BE2C (cell line): ENCODE data around the gene MAGI2.

Experiments
- DNase-seq: peaks from one replicate; pipeline ENCODE4 v3.0.0-alpha.2; 2020
- H3K27me3 ChIP-seq: fragments of 250-450 bp; sonication (Bioruptor Pico); 2 replicates; pipeline ENCODE4 v1.5.1; 2020; ENCODE audit warnings: mild to moderate bottlenecking
- H3K36me3 ChIP-seq: fragments of 250-450 bp; sonication (Bioruptor Pico); 2 replicates; pipeline ENCODE4 v1.5.1; 2020; ENCODE audit warnings: mild to moderate bottlenecking
- H3K4me1 ChIP-seq: fragments of 250-450 bp; sonication (Bioruptor Pico); 2 replicates; pipeline ENCODE4 v1.5.1; 2020
- H3K4me3 ChIP-seq: 2 replicates; pipeline ENCODE4 v1.5.1; 2011; ENCODE audit warnings: low read depth, low read length
- H3K9me3 ChIP-seq: fragments of 250-450 bp; sonication (Bioruptor Pico); 2 replicates; pipeline ENCODE4 v1.5.1; 2020
- TF ChIP-seq, protein P1 (sequence below): IDR thresholded peaks from 2 replicates; pipeline ENCODE4 v1.5.1; 2012; ENCODE audit warnings: mild to moderate bottlenecking, low read depth, low read length

MAGI2 gene

DNA sequence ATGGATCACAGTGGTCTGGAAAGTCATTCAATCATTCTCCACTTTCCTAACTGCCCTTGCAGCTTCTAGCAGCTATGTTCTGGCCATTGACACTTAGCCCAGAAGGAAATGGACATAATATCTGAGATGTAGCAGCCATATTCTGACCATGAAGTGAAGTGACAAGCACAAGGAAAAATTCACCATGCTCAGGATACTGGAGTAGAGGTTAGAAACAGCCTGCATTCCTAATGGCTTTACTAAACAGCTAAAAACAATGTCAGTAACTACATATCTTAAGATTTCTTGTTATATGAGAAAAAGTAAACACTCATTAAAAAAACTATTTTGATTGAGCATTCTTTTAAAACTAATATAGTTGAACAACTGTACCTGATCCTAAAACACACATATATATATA lies 443.8 kb downstream of the MAGI2 start:
- H3K9me3 ChIP-seq = no peaks in the 10 kb centered on the region
- TF ChIP-seq, protein P1, sequence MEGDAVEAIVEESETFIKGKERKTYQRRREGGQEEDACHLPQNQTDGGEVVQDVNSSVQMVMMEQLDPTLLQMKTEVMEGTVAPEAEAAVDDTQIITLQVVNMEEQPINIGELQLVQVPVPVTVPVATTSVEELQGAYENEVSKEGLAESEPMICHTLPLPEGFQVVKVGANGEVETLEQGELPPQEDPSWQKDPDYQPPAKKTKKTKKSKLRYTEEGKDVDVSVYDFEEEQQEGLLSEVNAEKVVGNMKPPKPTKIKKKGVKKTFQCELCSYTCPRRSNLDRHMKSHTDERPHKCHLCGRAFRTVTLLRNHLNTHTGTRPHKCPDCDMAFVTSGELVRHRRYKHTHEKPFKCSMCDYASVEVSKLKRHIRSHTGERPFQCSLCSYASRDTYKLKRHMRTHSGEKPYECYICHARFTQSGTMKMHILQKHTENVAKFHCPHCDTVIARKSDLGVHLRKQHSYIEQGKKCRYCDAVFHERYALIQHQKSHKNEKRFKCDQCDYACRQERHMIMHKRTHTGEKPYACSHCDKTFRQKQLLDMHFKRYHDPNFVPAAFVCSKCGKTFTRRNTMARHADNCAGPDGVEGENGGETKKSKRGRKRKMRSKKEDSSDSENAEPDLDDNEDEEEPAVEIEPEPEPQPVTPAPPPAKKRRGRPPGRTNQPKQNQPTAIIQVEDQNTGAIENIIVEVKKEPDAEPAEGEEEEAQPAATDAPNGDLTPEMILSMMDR = no peak
- DNase-seq = no peak
- H3K4me3 ChIP-seq = no peak overlapping the region
- no peaks in the 10 kb centered on the region for H3K27me3 ChIP-seq
- no peaks in the 10 kb centered on the region for H3K36me3 ChIP-seq
- H3K4me1 ChIP-seq = no peaks in the 10 kb centered on the region

DNA sequence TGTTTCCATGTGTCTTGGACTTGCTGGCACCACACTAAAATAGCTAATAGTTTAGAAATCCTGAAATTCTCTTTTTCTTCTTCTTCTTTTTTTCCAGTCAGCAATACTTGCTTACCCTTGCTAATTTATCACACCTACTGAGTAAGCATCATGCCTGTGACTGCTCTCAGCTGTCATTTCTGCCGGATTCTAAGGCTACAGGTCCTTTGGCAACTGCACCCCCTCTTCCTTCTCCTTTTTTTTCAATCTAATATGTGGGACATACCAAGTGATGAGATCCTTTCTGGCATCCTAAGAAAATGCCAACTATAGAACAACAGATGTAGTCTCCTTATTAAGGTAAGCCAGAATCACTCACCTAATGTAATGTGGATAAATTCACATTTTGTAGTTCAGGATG lies 444.7 kb downstream of the MAGI2 start:
- Histone ChIP-seq H3K4me1 (no peaks in the 10 kb centered on the region), H3K4me3 (no peak overlapping the region), H3K9me3 (no peaks in the 10 kb centered on the region), H3K36me3 (no peaks in the 10 kb centered on the region), H3K27me3 (no peaks in the 10 kb centered on the region)
- TF ChIP-seq, protein P1 = no peak
- DNase-seq = no peak

DNA sequence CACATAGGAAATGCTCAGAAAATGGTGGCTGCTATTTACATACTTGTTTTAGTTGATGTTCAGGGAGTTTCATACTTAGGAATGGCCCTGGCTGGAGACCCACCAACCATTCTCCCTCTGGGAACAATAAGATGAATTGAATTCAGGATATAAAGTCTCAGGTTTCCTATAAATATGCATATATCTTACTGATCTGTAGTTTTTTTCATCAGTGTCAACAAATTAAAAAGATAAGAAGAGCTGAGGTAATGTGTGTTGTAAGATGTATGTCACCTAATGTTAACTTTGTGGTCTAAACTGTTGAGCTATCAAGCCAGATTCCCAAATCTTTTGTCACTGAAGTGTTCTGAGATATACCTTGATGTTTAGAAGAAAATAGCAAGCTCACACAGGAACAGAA lies 457.5 kb downstream of the MAGI2 start:
- DNase-seq = no peak
- Histone ChIP-seq H3K4me1 (no peaks in the 10 kb centered on the region), H3K4me3 (no peak overlapping the region), H3K36me3 (no peaks in the 10 kb centered on the region), H3K27me3 (no peaks in the 10 kb centered on the region; the same call in 1 of the 2 replicates), H3K9me3 (no peaks in the 10 kb centered on the region)
- TF ChIP-seq, protein P1 = no peak

DNA sequence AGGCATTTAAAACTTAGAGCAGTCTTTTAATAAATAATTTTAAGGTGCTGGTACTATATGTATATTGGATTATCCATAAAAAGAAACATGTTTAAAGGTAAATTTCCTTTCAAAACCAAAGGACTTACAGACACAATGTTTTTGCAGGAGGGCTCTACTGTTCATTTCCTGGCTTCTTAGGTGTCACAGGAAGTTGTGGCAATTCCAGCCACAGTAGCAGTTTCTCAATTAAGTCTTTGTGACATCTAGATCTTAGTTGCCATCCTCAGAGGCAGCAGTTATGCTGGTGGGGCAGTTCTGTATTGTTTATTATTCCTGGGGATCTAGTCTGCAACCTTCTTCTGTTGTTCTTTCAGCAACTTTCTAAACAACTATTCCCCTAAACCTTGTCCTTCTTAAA lies 460.1 kb downstream of the MAGI2 start:
- Histone ChIP-seq H3K4me3 (no peak overlapping the region), H3K36me3 (no peaks in the 10 kb centered on the region), H3K4me1 (no peaks in the 10 kb centered on the region), H3K9me3 (no peaks in the 10 kb centered on the region), H3K27me3 (no peaks in the 10 kb centered on the region)
- TF ChIP-seq, protein P1 = no peak
- DNase-seq = no peak

DNA sequence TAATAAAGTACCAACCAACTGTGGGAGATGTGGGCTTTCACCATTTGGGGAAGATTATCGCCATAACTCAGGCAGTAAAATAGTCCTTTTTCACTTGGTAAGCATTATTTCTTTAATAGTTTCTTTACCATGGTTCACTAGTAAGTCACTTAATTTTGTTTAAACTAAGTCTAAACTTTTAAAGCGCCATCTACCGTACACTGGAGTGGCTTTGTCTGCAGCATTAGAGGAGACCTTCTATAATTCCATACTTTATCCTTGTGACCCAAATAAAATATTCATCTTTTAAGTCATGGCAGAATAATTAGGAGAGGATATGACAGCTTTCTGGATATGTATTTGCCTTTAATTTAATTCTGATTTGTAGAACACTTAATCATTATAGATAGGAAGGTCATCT lies 468.0 kb downstream of the MAGI2 start:
- TF ChIP-seq, protein P1 = no peak

DNA sequence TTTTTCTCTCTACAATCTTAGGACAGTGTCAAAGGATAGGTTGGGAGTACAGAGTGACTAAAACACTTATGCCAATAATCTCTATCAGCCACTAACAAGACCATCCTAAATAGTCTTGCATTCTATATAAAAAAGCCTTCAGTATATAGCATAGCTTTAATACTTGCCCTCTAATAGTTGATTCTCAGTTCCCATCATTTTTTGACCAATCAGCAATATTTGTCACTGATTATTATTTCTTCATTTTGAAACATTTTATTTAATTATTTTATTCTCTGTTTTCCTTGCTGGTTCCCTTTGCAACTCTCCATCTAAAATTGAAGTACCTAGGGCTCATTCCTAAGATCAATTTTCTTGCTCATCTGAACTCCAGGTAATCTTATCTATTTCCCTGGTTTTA lies 470.0 kb downstream of the MAGI2 start:
- Histone ChIP-seq H3K36me3 (no peaks in the 10 kb centered on the region), H3K27me3 (no peaks in the 10 kb centered on the region), H3K9me3 (no peaks in the 10 kb centered on the region), H3K4me3 (no peak overlapping the region), H3K4me1 (no peaks in the 10 kb centered on the region)
- DNase-seq = no peak
- TF ChIP-seq, protein P1 = no peak

More for the DNA sequence above, 468.0 kb downstream of the MAGI2 start:
- H3K36me3 ChIP-seq = no peaks in the 10 kb centered on the region
- no peaks in the 10 kb centered on the region for H3K27me3 ChIP-seq
- no peak overlapping the region for H3K4me3 ChIP-seq
- no peak for DNase-seq
- H3K4me1 ChIP-seq = no peaks in the 10 kb centered on the region
- H3K9me3 ChIP-seq = no peaks in the 10 kb centered on the region
